DND-41 (cell line): Measurements from ENCODE around the gene DDX31.
"Not testable (repeated sequence)": the region's sequence is repeated elsewhere in the genome, so short reads cannot be mapped to it uniquely, and the experiment has no call there.

ENCODE experiments used
- ATAC-seq: fragments of 200-7000 bp; cut with Tn5 transposase; 3 replicates; pipeline ENCODE4 v1.9.1; 2021; ENCODE audit warnings: low read depth; ENCODE audit not compliant: insufficient read depth
- DNase-seq: peaks from one replicate; pipeline ENCODE4 v3.0.0-alpha.2; 2020
- H2AFZ ChIP-seq: 2 replicates; pipeline ENCODE4 v1.6.0; 2012; ENCODE audit warnings: low read depth, low read length
- H3K27ac ChIP-seq: 2 replicates; pipeline ENCODE4 v1.5.1; 2012; ENCODE audit warnings: low read length, inconsistent platforms
- H3K27me3 ChIP-seq: fragments of 200-600 bp; sonication (generic); 2 replicates; pipeline ENCODE4 v1.6.0; 2012; ENCODE audit warnings: low read length, mild to moderate bottlenecking, inconsistent platforms; ENCODE audit not compliant: insufficient read depth, poor library complexity
- H3K36me3 ChIP-seq: 2 replicates; pipeline ENCODE4 v1.5.1; 2012; ENCODE audit warnings: low read length, inconsistent platforms; ENCODE audit not compliant: insufficient read depth
- H3K4me1 ChIP-seq: 2 replicates; pipeline ENCODE4 v1.5.1; 2012; ENCODE audit warnings: mild to moderate bottlenecking, low read length; ENCODE audit not compliant: insufficient read depth
- H3K4me2 ChIP-seq: 2 replicates; pipeline ENCODE4 v1.6.0; 2012; ENCODE audit warnings: mild to moderate bottlenecking, moderate library complexity, low read length, inconsistent platforms; ENCODE audit not compliant: insufficient read depth
- H3K4me3 ChIP-seq, 2 experiments: fragments of 200-600 bp in 1 of 2; shearing (Covaris generic) in 1 of 2; 2 replicates each; pipeline ENCODE4 v1.5.1; 2012 to 2016; ENCODE audit warnings: inconsistent platforms in 2 of 2, low read length in 2 of 2, mild to moderate bottlenecking in 2 of 2, low read depth in 1 of 2, moderate library complexity in 1 of 2
- H3K79me2 ChIP-seq: 2 replicates; pipeline ENCODE4 v1.6.0; 2012; ENCODE audit warnings: low read length, inconsistent platforms; ENCODE audit not compliant: insufficient read depth
- H3K9ac ChIP-seq: 2 replicates; pipeline ENCODE4 v1.6.0; 2012; ENCODE audit warnings: low read depth, mild to moderate bottlenecking, inconsistent platforms, low read length, moderate library complexity
- H3K9me3 ChIP-seq: 2 replicates; pipeline ENCODE4 v1.5.1; 2012; ENCODE audit warnings: low read length, moderate library complexity, mild to moderate bottlenecking, inconsistent platforms; ENCODE audit not compliant: insufficient read depth, severe bottlenecking
- H4K20me1 ChIP-seq: 2 replicates; pipeline ENCODE4 v1.6.0; 2012; ENCODE audit warnings: low read length; ENCODE audit not compliant: insufficient read depth
- CTCF ChIP-seq: IDR thresholded peaks from 2 replicates; pipeline ENCODE4 v1.5.1; 2012; ENCODE audit warnings: borderline replicate concordance, low read length, moderate library complexity, mild to moderate bottlenecking; ENCODE audit not compliant: poor library complexity, severe bottlenecking; ENCODE audit errors: extremely low read depth
- EZH2 ChIP-seq: IDR thresholded peaks from 3 replicates; pipeline ENCODE4 v1.6.1; 2012; ENCODE audit warnings: borderline replicate concordance, low read depth, mild to moderate bottlenecking, moderate library complexity, low read length, inconsistent platforms; ENCODE audit not compliant: severe bottlenecking

Gene DDX31

GRCh38 chr9:132712753-132713152, 43.0 kb upstream of the DDX31 start:
- H4K20me1 ChIP-seq: no peaks in the 10 kb centered on the region

GRCh38 chr9:132711846-132712245, 42.1 kb upstream of the DDX31 start:
- no peaks in the 10 kb centered on the region for H4K20me1 ChIP-seq
- no peaks in the 10 kb centered on the region for H3K36me3 ChIP-seq
- ATAC-seq (no peak), DNase-seq (no peak)
- no peaks in the 10 kb centered on the region for H3K27me3 ChIP-seq
- no peak overlapping the region for H3K4me2 ChIP-seq
- H3K27ac ChIP-seq: no peak overlapping the region
- H3K9ac ChIP-seq: no peak overlapping the region
- H3K4me3 ChIP-seq: no peak overlapping the region
- no peaks in the 10 kb centered on the region for H3K79me2 ChIP-seq
- no peaks in the 10 kb centered on the region for H3K4me1 ChIP-seq
- H3K9me3 ChIP-seq: no peaks in the 10 kb centered on the region
- H2AFZ ChIP-seq: no peak overlapping the region
- TF ChIP-seq CTCF (no peak), EZH2 (no peak)

More at GRCh38 chr9:132712753-132713152, 43.0 kb upstream of the DDX31 start:
- H3K79me2 ChIP-seq: no peaks in the 10 kb centered on the region
- no peak for ATAC-seq
- no peak overlapping the region for H3K4me3 ChIP-seq
- TF ChIP-seq EZH2: no peak
- no peak for TF ChIP-seq CTCF
- H3K27me3 ChIP-seq: no peaks in the 10 kb centered on the region
- no peak overlapping the region for H3K27ac ChIP-seq
- no peak for DNase-seq
- no peak overlapping the region for H3K9ac ChIP-seq
- no peaks in the 10 kb centered on the region for H3K36me3 ChIP-seq
- no peaks in the 10 kb centered on the region for H3K4me1 ChIP-seq
- H3K9me3 ChIP-seq: no peaks in the 10 kb centered on the region
- H2AFZ ChIP-seq: no peak overlapping the region
- no peak overlapping the region for H3K4me2 ChIP-seq

DNA sequence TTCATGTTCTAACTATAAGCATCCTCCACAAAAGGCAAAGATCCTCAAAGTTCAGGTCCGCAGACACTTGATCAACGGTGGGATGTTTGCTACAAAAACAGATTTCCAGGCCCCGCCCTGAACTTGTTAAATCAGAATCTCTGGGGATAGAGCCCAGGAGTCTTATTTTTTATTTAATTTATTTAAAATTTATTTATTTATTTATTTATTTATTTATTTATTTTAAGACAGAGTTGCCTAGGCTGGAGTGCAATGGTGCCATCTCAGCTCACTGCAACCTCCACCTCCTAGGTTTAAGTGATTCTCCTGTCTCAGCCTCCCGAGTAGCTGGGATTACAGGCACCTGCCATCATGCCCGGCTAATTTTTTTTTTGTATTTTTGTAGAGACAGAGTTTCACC, 41.4 kb upstream of the DDX31 start:
- DNase-seq, H4K20me1 ChIP-seq, H3K9me3 ChIP-seq, H3K4me3 ChIP-seq, H3K4me1 ChIP-seq, H3K79me2 ChIP-seq, H3K36me3 ChIP-seq, H3K9ac ChIP-seq, ATAC-seq, H3K27me3 ChIP-seq, H2AFZ ChIP-seq, H3K27ac ChIP-seq, H3K4me2 ChIP-seq: not testable (repeated sequence)

DNA sequence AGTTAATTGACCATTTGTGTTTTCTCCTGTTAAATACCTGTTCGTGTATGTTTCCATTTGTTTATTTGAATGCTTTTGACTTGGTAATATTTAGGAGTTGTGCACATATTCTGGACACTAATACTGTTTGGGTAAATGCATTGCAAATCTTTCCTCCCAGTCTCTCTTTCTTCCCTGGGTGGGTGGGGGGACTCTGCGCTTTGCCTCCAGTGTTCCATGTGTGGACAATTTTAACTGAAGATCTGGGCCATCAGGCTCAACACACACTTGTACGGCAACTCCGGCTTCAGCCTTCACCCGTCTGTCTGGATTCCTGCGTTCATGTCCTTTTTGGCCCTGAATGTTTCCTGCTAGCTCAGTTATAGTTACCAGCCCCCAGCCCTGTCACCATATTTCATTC, 40.5 kb upstream of the DDX31 start:
- DNase-seq: no peak
- no peak for TF ChIP-seq CTCF
- no peak for TF ChIP-seq EZH2
- no peaks in the 10 kb centered on the region for H3K9me3 ChIP-seq
- H2AFZ ChIP-seq: no peak overlapping the region
- no peaks in the 10 kb centered on the region for H3K79me2 ChIP-seq
- H3K4me3 ChIP-seq: no peak overlapping the region
- H3K36me3 ChIP-seq: no peaks in the 10 kb centered on the region
- H4K20me1 ChIP-seq: no peaks in the 10 kb centered on the region
- H3K4me2 ChIP-seq: no peak overlapping the region
- no peaks in the 10 kb centered on the region for H3K27me3 ChIP-seq
- no peak for ATAC-seq
- no peak overlapping the region for H3K9ac ChIP-seq
- H3K27ac ChIP-seq: no peak overlapping the region
- H3K4me1 ChIP-seq: no peaks in the 10 kb centered on the region
